ENCODE data around the gene PLPP3.
A peak's percentile ranks its signal among the peaks of the same experiment; 100 is the strongest.

Gene PLPP3

DNA sequence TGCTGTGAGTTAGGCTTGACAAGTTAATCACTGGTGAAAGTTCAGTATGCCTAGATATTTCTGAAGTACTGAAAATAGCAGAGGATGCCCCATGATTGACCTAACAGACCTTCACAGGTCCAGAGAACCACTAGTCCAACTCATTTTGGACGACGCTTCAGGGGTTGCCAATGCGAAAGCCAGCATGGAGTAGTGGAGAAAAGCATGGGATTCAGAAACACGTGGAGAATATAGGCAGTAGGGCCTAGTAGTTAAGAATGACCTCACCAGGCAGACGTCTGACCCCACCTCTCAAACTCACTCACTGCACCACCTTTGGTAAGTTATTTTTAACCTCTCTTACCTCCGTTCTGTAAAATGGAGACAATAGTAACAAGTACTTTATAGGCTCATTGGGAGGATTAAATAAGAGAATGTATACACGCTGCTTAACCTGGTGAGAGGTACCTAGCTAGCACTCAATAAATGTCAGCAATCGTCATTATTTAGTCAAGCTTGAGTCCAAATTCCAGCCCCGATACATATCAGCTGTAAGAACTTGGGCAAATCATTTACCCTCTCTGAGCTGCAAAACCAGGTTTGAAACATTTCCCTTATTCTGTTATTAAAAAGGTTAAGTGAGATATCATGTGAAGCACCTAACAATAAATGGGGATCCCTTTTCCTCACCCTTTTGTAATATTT, 13.2 kb downstream of the PLPP3 start:
- no peak overlapping the region for H2AK5ac ChIP-seq (ENCODE audit: low read length)
- no peak overlapping the region for H3K27ac ChIP-seq (ENCODE audit: low read depth, low read length)
- H3K27me3 ChIP-seq (ENCODE audit: insufficient read depth, low read length, poor library complexity) = no peaks in the 10 kb centered on the region
- H3K23ac ChIP-seq (ENCODE audit: low read length) = no peak overlapping the region
- no peaks in the 10 kb centered on the region for H3K36me3 ChIP-seq (ENCODE audit: control insufficient read depth, insufficient read depth, low read length)
- H2BK5ac ChIP-seq (ENCODE audit: low read length) = no peak overlapping the region
- H3K4me1 ChIP-seq (ENCODE audit: control insufficient read depth, low read depth, low read length) = peaks cover 9% of the 10 kb centered on the region
- peak; percentile 74 for DNase-seq
- H3K4ac ChIP-seq (ENCODE audit: low read depth, low read length) = peak overlapping the region; percentile 36
- no peak overlapping the region for H2BK15ac ChIP-seq (replicated peaks; ENCODE audit: low read depth)
- no CpG with 5 or more reads among the region's 9 CpGs for WGBS (ENCODE audit: extremely low coverage, insufficient coverage, low lambda C conversion rate)
- H4K5ac ChIP-seq (ENCODE audit: low read length) = no peak overlapping the region
- no peak overlapping the region for H3K4me2 ChIP-seq (ENCODE audit: low read length)
- H3K79me1 ChIP-seq (ENCODE audit: low read length) = peaks cover 5% of the 10 kb centered on the region
- H4K8ac ChIP-seq (ENCODE audit: low read depth, low read length) = no peak overlapping the region
- peak overlapping the region; percentile 29 for H3K56ac ChIP-seq (ENCODE audit: low read length)
- no peak overlapping the region for H3K18ac ChIP-seq (ENCODE audit: low read length)
- H3K9ac ChIP-seq (ENCODE audit: low read length) = no peak overlapping the region
- H2BK120ac ChIP-seq (ENCODE audit: low read depth, low read length) = no peak overlapping the region
- no peak overlapping the region for H3K4me3 ChIP-seq (ENCODE audit: low read length)
- H3K79me2 ChIP-seq (ENCODE audit: control insufficient read depth, insufficient read depth, low read length) = peaks cover 16% of the 10 kb centered on the region

DNA sequence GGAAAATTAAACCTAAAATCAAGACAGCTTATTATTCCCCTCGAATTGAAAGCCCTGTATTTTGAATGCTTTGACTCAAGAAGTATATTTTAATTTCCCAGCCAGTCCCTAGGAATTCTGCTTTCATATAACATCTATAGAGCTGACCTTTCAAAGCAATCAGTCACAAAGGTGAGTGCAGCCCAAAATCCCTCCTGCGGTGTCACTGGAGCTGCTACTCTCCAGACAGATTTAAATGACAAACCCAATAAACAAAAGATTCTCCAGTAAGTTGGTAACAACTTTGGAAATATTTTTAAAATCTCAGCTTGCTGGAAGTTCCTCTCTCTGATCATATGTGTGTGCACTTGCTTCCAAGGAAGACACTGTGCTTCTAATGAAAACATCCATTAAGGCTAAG, 14.7 kb downstream of the PLPP3 start:
- Histone ChIP-seq H2AK5ac (ENCODE audit: low read length) (no peak overlapping the region), H3K79me1 (ENCODE audit: low read length) (peaks cover 8% of the 10 kb centered on the region), H3K56ac (ENCODE audit: low read length) (peak overlapping the region; percentile 58), H3K79me2 (ENCODE audit: control insufficient read depth, insufficient read depth, low read length) (peaks cover 11% of the 10 kb centered on the region), H3K36me3 (ENCODE audit: control insufficient read depth, insufficient read depth, low read length) (no peaks in the 10 kb centered on the region), H3K4me2 (ENCODE audit: low read length) (no peak overlapping the region), H3K23ac (ENCODE audit: low read length) (no peak overlapping the region), H3K9ac (ENCODE audit: low read length) (peak overlapping the region; percentile 17), H3K4ac (ENCODE audit: low read depth, low read length) (no peak overlapping the region), H4K8ac (ENCODE audit: low read depth, low read length) (no peak overlapping the region), H2BK5ac (ENCODE audit: low read length) (no peak overlapping the region), H2BK120ac (ENCODE audit: low read depth, low read length) (no peak overlapping the region), H3K27me3 (ENCODE audit: insufficient read depth, low read length, poor library complexity) (no peaks in the 10 kb centered on the region), H2BK15ac (replicated peaks; ENCODE audit: low read depth) (no peak overlapping the region), H3K4me3 (ENCODE audit: low read length) (no peak overlapping the region), H3K4me1 (ENCODE audit: control insufficient read depth, low read depth, low read length) (peaks cover 9% of the 10 kb centered on the region), H3K27ac (ENCODE audit: low read depth, low read length) (no peak overlapping the region), H4K5ac (ENCODE audit: low read length) (no peak overlapping the region), H3K18ac (ENCODE audit: low read length) (peak overlapping the region; percentile 61)
- no peak for DNase-seq
- no CpG with 5 or more reads among the region's 2 CpGs for WGBS (ENCODE audit: extremely low coverage, insufficient coverage, low lambda C conversion rate)

DNA sequence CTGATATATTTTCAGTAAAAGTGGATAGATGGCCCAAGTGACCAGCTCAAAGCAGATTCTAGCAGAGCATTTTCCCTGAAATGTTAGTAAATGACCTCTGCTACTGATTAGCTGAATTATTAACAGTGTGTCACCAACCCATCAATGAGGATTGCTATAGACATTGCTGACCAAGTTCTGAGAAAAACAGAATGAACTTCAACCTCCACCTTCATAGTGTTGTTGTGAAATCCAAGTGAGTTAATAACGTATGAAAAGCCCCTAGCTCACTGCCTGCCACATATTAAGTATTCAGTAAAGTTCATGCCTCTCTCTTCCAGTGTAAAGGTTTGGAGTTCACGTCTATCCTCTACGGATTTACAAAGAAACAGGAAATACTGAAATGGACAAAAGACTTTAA, 15.8 kb downstream of the PLPP3 start:
- H3K4me1 ChIP-seq (ENCODE audit: control insufficient read depth, low read depth, low read length) = peaks cover 9% of the 10 kb centered on the region
- H2BK15ac ChIP-seq (replicated peaks; ENCODE audit: low read depth) = no peak overlapping the region
- peaks cover 11% of the 10 kb centered on the region for H3K79me2 ChIP-seq (ENCODE audit: control insufficient read depth, insufficient read depth, low read length)
- H3K4me3 ChIP-seq (ENCODE audit: low read length) = no peak overlapping the region
- H3K4me2 ChIP-seq (ENCODE audit: low read length) = no peak overlapping the region
- H3K18ac ChIP-seq (ENCODE audit: low read length) = no peak overlapping the region
- no peak overlapping the region for H2AK5ac ChIP-seq (ENCODE audit: low read length)
- no peak overlapping the region for H4K5ac ChIP-seq (ENCODE audit: low read length)
- H3K27me3 ChIP-seq (ENCODE audit: insufficient read depth, low read length, poor library complexity) = no peaks in the 10 kb centered on the region
- no peak overlapping the region for H4K8ac ChIP-seq (ENCODE audit: low read depth, low read length)
- no peak overlapping the region for H2BK120ac ChIP-seq (ENCODE audit: low read depth, low read length)
- H3K27ac ChIP-seq (ENCODE audit: low read depth, low read length) = no peak overlapping the region
- H2BK5ac ChIP-seq (ENCODE audit: low read length) = no peak overlapping the region
- H3K4ac ChIP-seq (ENCODE audit: low read depth, low read length) = no peak overlapping the region
- DNase-seq = no peak
- no peak overlapping the region for H3K23ac ChIP-seq (ENCODE audit: low read length)
- H3K56ac ChIP-seq (ENCODE audit: low read length) = no peak overlapping the region
- H3K9ac ChIP-seq (ENCODE audit: low read length) = no peak overlapping the region
- H3K36me3 ChIP-seq (ENCODE audit: control insufficient read depth, insufficient read depth, low read length) = no peaks in the 10 kb centered on the region
- peaks cover 8% of the 10 kb centered on the region for H3K79me1 ChIP-seq (ENCODE audit: low read length)
- WGBS (ENCODE audit: extremely low coverage, insufficient coverage, low lambda C conversion rate) = no CpG with 5 or more reads among the region's 3 CpGs

DNA sequence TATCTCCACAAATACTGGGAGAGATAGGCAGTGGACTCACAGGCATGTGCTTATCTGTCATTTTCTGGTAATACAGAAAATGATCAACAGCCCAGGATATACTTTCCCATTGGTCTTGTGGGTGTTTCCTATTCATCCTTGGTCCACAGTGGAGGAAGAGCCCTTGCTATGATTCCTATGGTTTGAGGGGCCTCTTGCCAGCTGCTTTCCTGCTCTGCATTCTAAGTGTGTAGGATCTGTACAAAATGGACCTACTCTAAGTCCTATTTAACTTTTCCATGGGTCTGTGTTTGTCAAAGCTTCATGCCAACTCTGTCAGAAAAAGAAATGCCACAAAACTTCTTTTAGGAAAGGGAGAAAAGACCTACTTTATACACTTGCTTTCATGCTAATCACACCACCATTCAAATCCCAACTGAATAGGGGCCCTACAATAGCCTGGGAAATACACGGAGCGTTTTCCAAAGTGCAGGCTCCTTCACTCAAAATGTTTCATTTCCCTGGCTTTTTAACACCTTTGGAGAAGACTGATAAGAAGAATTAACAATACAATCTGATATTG, 16.4 kb downstream of the PLPP3 start:
- H4K8ac ChIP-seq (ENCODE audit: low read depth, low read length) = no peak overlapping the region
- peak overlapping the region; percentile 21 for H2BK120ac ChIP-seq (ENCODE audit: low read depth, low read length)
- H3K9ac ChIP-seq (ENCODE audit: low read length) = no peak overlapping the region
- no peak overlapping the region for H2BK5ac ChIP-seq (ENCODE audit: low read length)
- no peak overlapping the region for H2BK15ac ChIP-seq (replicated peaks; ENCODE audit: low read depth)
- no CpG with 5 or more reads among the region's 2 CpGs for WGBS (ENCODE audit: extremely low coverage, insufficient coverage, low lambda C conversion rate)
- no peak overlapping the region for H3K4ac ChIP-seq (ENCODE audit: low read depth, low read length)
- no peak overlapping the region for H4K5ac ChIP-seq (ENCODE audit: low read length)
- no peak overlapping the region for H3K18ac ChIP-seq (ENCODE audit: low read length)
- no peak overlapping the region for H3K23ac ChIP-seq (ENCODE audit: low read length)
- H3K56ac ChIP-seq (ENCODE audit: low read length) = no peak overlapping the region
- H3K79me1 ChIP-seq (ENCODE audit: low read length) = peaks cover 8% of the 10 kb centered on the region
- H3K4me3 ChIP-seq (ENCODE audit: low read length) = no peak overlapping the region
- H3K27ac ChIP-seq (ENCODE audit: low read depth, low read length) = no peak overlapping the region
- H3K27me3 ChIP-seq (ENCODE audit: insufficient read depth, low read length, poor library complexity) = no peaks in the 10 kb centered on the region
- H3K4me1 ChIP-seq (ENCODE audit: control insufficient read depth, low read depth, low read length) = peaks cover 9% of the 10 kb centered on the region
- H3K79me2 ChIP-seq (ENCODE audit: control insufficient read depth, insufficient read depth, low read length) = peaks cover 11% of the 10 kb centered on the region
- H3K36me3 ChIP-seq (ENCODE audit: control insufficient read depth, insufficient read depth, low read length) = no peaks in the 10 kb centered on the region
- no peak overlapping the region for H3K4me2 ChIP-seq (ENCODE audit: low read length)
- no peak overlapping the region for H2AK5ac ChIP-seq (ENCODE audit: low read length)
- no peak for DNase-seq

DNA sequence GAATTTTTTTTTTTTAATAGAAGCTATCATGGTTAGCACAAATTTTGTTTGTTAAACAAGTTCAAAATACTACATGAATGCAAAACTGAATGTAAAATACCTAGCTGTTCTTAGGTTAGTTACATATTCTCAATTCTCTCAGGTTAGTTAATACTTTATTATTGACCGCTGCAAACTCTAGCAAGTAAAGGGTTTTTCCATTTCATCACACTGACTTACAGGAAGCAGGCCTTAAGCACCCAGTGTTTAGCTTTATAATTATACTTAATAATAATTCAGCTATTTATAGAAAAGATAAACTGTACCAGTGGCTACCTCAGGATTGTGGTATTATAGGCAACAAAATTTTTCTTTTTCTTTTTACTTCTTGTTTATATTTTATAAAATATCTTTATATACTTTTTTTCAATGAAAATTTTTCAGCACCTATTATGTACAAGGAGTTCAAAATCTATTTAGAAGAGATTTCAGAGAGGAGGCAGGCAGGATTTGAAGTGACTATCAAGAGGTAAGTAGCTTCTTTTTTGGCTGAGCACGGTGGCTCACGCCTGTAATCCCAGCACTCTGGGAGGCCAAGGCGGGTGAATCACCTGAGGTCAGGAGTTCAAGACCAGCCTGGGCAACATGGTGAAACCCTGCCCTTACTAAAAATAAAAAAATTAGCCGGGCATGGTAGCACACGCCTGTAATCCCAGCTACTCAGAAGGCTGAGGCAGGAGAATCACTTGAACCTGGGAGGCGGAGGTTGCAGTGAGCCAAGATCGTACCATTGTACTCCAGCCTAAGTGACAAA, 17.9 kb downstream of the PLPP3 start:
- no peak overlapping the region for H2BK5ac ChIP-seq (ENCODE audit: low read length)
- H3K4ac ChIP-seq (ENCODE audit: low read depth, low read length) = no peak overlapping the region
- WGBS (ENCODE audit: extremely low coverage, insufficient coverage, low lambda C conversion rate) = no CpG with 5 or more reads among the region's 8 CpGs
- H3K56ac ChIP-seq (ENCODE audit: low read length) = no peak overlapping the region
- H3K9ac ChIP-seq (ENCODE audit: low read length) = no peak overlapping the region
- H3K18ac ChIP-seq (ENCODE audit: low read length) = no peak overlapping the region
- H3K27ac ChIP-seq (ENCODE audit: low read depth, low read length) = no peak overlapping the region
- no peaks in the 10 kb centered on the region for H3K27me3 ChIP-seq (ENCODE audit: insufficient read depth, low read length, poor library complexity)
- no peak overlapping the region for H2BK120ac ChIP-seq (ENCODE audit: low read depth, low read length)
- DNase-seq = no peak
- peaks cover 11% of the 10 kb centered on the region for H3K79me2 ChIP-seq (ENCODE audit: control insufficient read depth, insufficient read depth, low read length)
- H3K36me3 ChIP-seq (ENCODE audit: control insufficient read depth, insufficient read depth, low read length) = no peaks in the 10 kb centered on the region
- no peak overlapping the region for H2AK5ac ChIP-seq (ENCODE audit: low read length)
- H3K79me1 ChIP-seq (ENCODE audit: low read length) = peaks cover 8% of the 10 kb centered on the region
- no peak overlapping the region for H4K8ac ChIP-seq (ENCODE audit: low read depth, low read length)
- H3K23ac ChIP-seq (ENCODE audit: low read length) = no peak overlapping the region
- H4K5ac ChIP-seq (ENCODE audit: low read length) = no peak overlapping the region
- no peak overlapping the region for H3K4me2 ChIP-seq (ENCODE audit: low read length)
- H3K4me1 ChIP-seq (ENCODE audit: control insufficient read depth, low read depth, low read length) = peaks cover 9% of the 10 kb centered on the region
- no peak overlapping the region for H3K4me3 ChIP-seq (ENCODE audit: low read length)
- no peak overlapping the region for H2BK15ac ChIP-seq (replicated peaks; ENCODE audit: low read depth)

Measured in mesendoderm (in vitro differentiated cells).